Measurements from ENCODE around the gene CDADC1. TPM values are rescaled to one million over a fixed set of nuclear protein-coding genes. Genes with fewer than 3 reads are reported as not detected.

The CDADC1 gene
- total RNA-seq, 1 experiment from 2014 or later: 19.3 TPM

- DNase-seq: peak; percentile 89
- H3K9ac ChIP-seq (ENCODE audit: low read length): no peak overlapping the region
- no peaks in the 10 kb centered on the region for H3K79me2 ChIP-seq (ENCODE audit: low read length)
- peaks cover 31% of the 10 kb centered on the region for H3K4me1 ChIP-seq (ENCODE audit: low read length)
- H3K36me3 ChIP-seq (ENCODE audit: insufficient read depth, low read length): peaks cover 4% of the 10 kb centered on the region; the same call in 1 of the 2 replicates
- H3K4me2 ChIP-seq (ENCODE audit: low read depth, low read length, poor library complexity, severe bottlenecking): peak overlapping the region; percentile 23
- H3K9me3 ChIP-seq (ENCODE audit: low read length): no peaks in the 10 kb centered on the region
- peak overlapping the region; percentile 71 for H2AFZ ChIP-seq (ENCODE audit: low read length)
- no peaks in the 10 kb centered on the region for H4K20me1 ChIP-seq (ENCODE audit: insufficient read depth, low read depth, low read length)
- no peak overlapping the region for H3K4me3 ChIP-seq (ENCODE audit: low read length)
- no peaks in the 10 kb centered on the region for H3K27me3 ChIP-seq (ENCODE audit: low read length)
- peak overlapping the region; percentile 39 for H3K27ac ChIP-seq (ENCODE audit: low read length)
- no peaks in the 10 kb centered on the region for H3K9me2 ChIP-seq (replicated peaks; ENCODE audit: insufficient read depth, low read length)
Observed at GRCh38 chr13:49214917-49215376, 32.8 kb upstream of the CDADC1 start.

- H3K36me3 ChIP-seq (ENCODE audit: insufficient read depth, low read length): no peaks in the 10 kb centered on the region
Observed at GRCh38 chr13:49216334-49216733, 31.4 kb upstream of the CDADC1 start.

GRCh38 chr13:49217962-49218492, 29.7 kb upstream of the CDADC1 start:
- Histone ChIP-seq H3K79me2 (ENCODE audit: low read length) (no peaks in the 10 kb centered on the region), H3K36me3 (ENCODE audit: insufficient read depth, low read length) (no peaks in the 10 kb centered on the region)
- DNase-seq: no peak

More at GRCh38 chr13:49216334-49216733, 31.4 kb upstream of the CDADC1 start:
- H3K9ac ChIP-seq (ENCODE audit: low read length): no peak overlapping the region
- H3K27ac ChIP-seq (ENCODE audit: low read length): no peak overlapping the region
- no peak overlapping the region for H2AFZ ChIP-seq (ENCODE audit: low read length)
- peaks cover 31% of the 10 kb centered on the region for H3K4me1 ChIP-seq (ENCODE audit: low read length)
- no peak overlapping the region for H3K4me2 ChIP-seq (ENCODE audit: low read depth, low read length, poor library complexity, severe bottlenecking)
- no peaks in the 10 kb centered on the region for H3K9me2 ChIP-seq (replicated peaks; ENCODE audit: insufficient read depth, low read length)
- no peaks in the 10 kb centered on the region for H3K79me2 ChIP-seq (ENCODE audit: low read length)
- DNase-seq: no peak
- no peak overlapping the region for H3K4me3 ChIP-seq (ENCODE audit: low read length)
- no peaks in the 10 kb centered on the region for H4K20me1 ChIP-seq (ENCODE audit: insufficient read depth, low read depth, low read length)
- H3K27me3 ChIP-seq (ENCODE audit: low read length): no peaks in the 10 kb centered on the region
- H3K9me3 ChIP-seq (ENCODE audit: low read length): no peaks in the 10 kb centered on the region

GRCh38 chr13:49218493-49219051, 29.2 kb upstream of the CDADC1 start:
- no peak overlapping the region for H2AFZ ChIP-seq (ENCODE audit: low read length)
- no peaks in the 10 kb centered on the region for H3K9me2 ChIP-seq (replicated peaks; ENCODE audit: insufficient read depth, low read length)
- H3K4me2 ChIP-seq (ENCODE audit: low read depth, low read length, poor library complexity, severe bottlenecking): no peak overlapping the region
- no peaks in the 10 kb centered on the region for H3K36me3 ChIP-seq (ENCODE audit: insufficient read depth, low read length)
- H3K27ac ChIP-seq (ENCODE audit: low read length): no peak overlapping the region
- H4K20me1 ChIP-seq (ENCODE audit: insufficient read depth, low read depth, low read length): no peaks in the 10 kb centered on the region
- no peak overlapping the region for H3K9ac ChIP-seq (ENCODE audit: low read length)
- H3K9me3 ChIP-seq (ENCODE audit: low read length): no peaks in the 10 kb centered on the region
- no peaks in the 10 kb centered on the region for H3K79me2 ChIP-seq (ENCODE audit: low read length)
- H3K27me3 ChIP-seq (ENCODE audit: low read length): no peaks in the 10 kb centered on the region
- H3K4me3 ChIP-seq (ENCODE audit: low read length): no peak overlapping the region
- peaks cover 23% of the 10 kb centered on the region for H3K4me1 ChIP-seq (ENCODE audit: low read length)
- no peak for DNase-seq

More at GRCh38 chr13:49217962-49218492, 29.7 kb upstream of the CDADC1 start:
- Histone ChIP-seq H3K9me2 (replicated peaks; ENCODE audit: insufficient read depth, low read length) (no peaks in the 10 kb centered on the region), H3K4me1 (ENCODE audit: low read length) (peaks cover 29% of the 10 kb centered on the region), H3K27ac (ENCODE audit: low read length) (no peak overlapping the region), H3K4me3 (ENCODE audit: low read length) (no peak overlapping the region), H3K9ac (ENCODE audit: low read length) (no peak overlapping the region), H3K27me3 (ENCODE audit: low read length) (no peaks in the 10 kb centered on the region), H3K9me3 (ENCODE audit: low read length) (no peaks in the 10 kb centered on the region), H2AFZ (ENCODE audit: low read length) (no peak overlapping the region), H3K4me2 (ENCODE audit: low read depth, low read length, poor library complexity, severe bottlenecking) (no peak overlapping the region), H4K20me1 (ENCODE audit: insufficient read depth, low read depth, low read length) (no peaks in the 10 kb centered on the region)

- H3K4me1 ChIP-seq (ENCODE audit: low read length): peaks cover 13% of the 10 kb centered on the region
- H4K20me1 ChIP-seq (ENCODE audit: insufficient read depth, low read depth, low read length): no peaks in the 10 kb centered on the region
- H3K27me3 ChIP-seq (ENCODE audit: low read length): no peaks in the 10 kb centered on the region
- H3K9me2 ChIP-seq (replicated peaks; ENCODE audit: insufficient read depth, low read length): no peaks in the 10 kb centered on the region
- no peak for DNase-seq
- H3K9ac ChIP-seq (ENCODE audit: low read length): no peak overlapping the region
- H3K27ac ChIP-seq (ENCODE audit: low read length): no peak overlapping the region
- H3K79me2 ChIP-seq (ENCODE audit: low read length): no peaks in the 10 kb centered on the region
- no peak overlapping the region for H2AFZ ChIP-seq (ENCODE audit: low read length)
- H3K36me3 ChIP-seq (ENCODE audit: insufficient read depth, low read length): no peaks in the 10 kb centered on the region
- no peak overlapping the region for H3K4me2 ChIP-seq (ENCODE audit: low read depth, low read length, poor library complexity, severe bottlenecking)
- no peaks in the 10 kb centered on the region for H3K9me3 ChIP-seq (ENCODE audit: low read length)
- H3K4me3 ChIP-seq (ENCODE audit: low read length): no peak overlapping the region
Observed at GRCh38 chr13:49219647-49220035, 28.1 kb upstream of the CDADC1 start.

- H4K20me1 ChIP-seq (ENCODE audit: insufficient read depth, low read depth, low read length): no peaks in the 10 kb centered on the region
- no peaks in the 10 kb centered on the region for H3K79me2 ChIP-seq (ENCODE audit: low read length)
- DNase-seq: no peak
- no peaks in the 10 kb centered on the region for H3K9me3 ChIP-seq (ENCODE audit: low read length)
- no peak within 1 kb of the TSS for H3K9ac ChIP-seq (ENCODE audit: low read length)
- no peaks in the 10 kb centered on the region for H3K9me2 ChIP-seq (replicated peaks; ENCODE audit: insufficient read depth, low read length)
- H3K4me3 ChIP-seq (ENCODE audit: low read length): no peak within 1 kb of the TSS
- no peak within 1 kb of the TSS for H2AFZ ChIP-seq (ENCODE audit: low read length)
- H3K4me1 ChIP-seq (ENCODE audit: low read length): peaks cover 7% of the 10 kb centered on the region
- H3K36me3 ChIP-seq (ENCODE audit: insufficient read depth, low read length): no peaks in the 10 kb centered on the region
- H3K27me3 ChIP-seq (ENCODE audit: low read length): no peaks in the 10 kb centered on the region
- no peak within 1 kb of the TSS for H3K27ac ChIP-seq (ENCODE audit: low read length)
- no peak within 1 kb of the TSS for H3K4me2 ChIP-seq (ENCODE audit: low read depth, low read length, poor library complexity, severe bottlenecking)
Observed at GRCh38 chr13:49220036-49220855, 27.5 kb upstream of the CDADC1 start, which contains the start of gene MLNR. TSS of gene MLNR (plus strand) at chr13:49220338. CDS start at chr13:49220338, 0 bp downstream.

- no peak overlapping the region for H3K4me3 ChIP-seq (ENCODE audit: low read length)
- no peaks in the 10 kb centered on the region for H3K36me3 ChIP-seq (ENCODE audit: insufficient read depth, low read length)
- H3K4me2 ChIP-seq (ENCODE audit: low read depth, low read length, poor library complexity, severe bottlenecking): no peak overlapping the region
- no peaks in the 10 kb centered on the region for H3K9me3 ChIP-seq (ENCODE audit: low read length)
- no peak overlapping the region for H3K27ac ChIP-seq (ENCODE audit: low read length)
- no peaks in the 10 kb centered on the region for H4K20me1 ChIP-seq (ENCODE audit: insufficient read depth, low read depth, low read length)
- H3K4me1 ChIP-seq (ENCODE audit: low read length): peaks cover 5% of the 10 kb centered on the region
- DNase-seq: no peak
- no peak overlapping the region for H2AFZ ChIP-seq (ENCODE audit: low read length)
- H3K79me2 ChIP-seq (ENCODE audit: low read length): no peaks in the 10 kb centered on the region
- H3K9ac ChIP-seq (ENCODE audit: low read length): no peak overlapping the region
- no peaks in the 10 kb centered on the region for H3K9me2 ChIP-seq (replicated peaks; ENCODE audit: insufficient read depth, low read length)
- H3K27me3 ChIP-seq (ENCODE audit: low read length): no peaks in the 10 kb centered on the region
Observed at GRCh38 chr13:49220856-49221589, 26.7 kb upstream of the CDADC1 start.

GRCh38 chr13:49221590-49221965, 26.1 kb upstream of the CDADC1 start:
- H3K9ac ChIP-seq (ENCODE audit: low read length): no peak overlapping the region
- H3K9me3 ChIP-seq (ENCODE audit: low read length): no peaks in the 10 kb centered on the region
- no peaks in the 10 kb centered on the region for H3K36me3 ChIP-seq (ENCODE audit: insufficient read depth, low read length)
- H4K20me1 ChIP-seq (ENCODE audit: insufficient read depth, low read depth, low read length): no peaks in the 10 kb centered on the region
- no peak overlapping the region for H3K27ac ChIP-seq (ENCODE audit: low read length)
- H3K4me2 ChIP-seq (ENCODE audit: low read depth, low read length, poor library complexity, severe bottlenecking): no peak overlapping the region
- H3K27me3 ChIP-seq (ENCODE audit: low read length): no peaks in the 10 kb centered on the region
- no peaks in the 10 kb centered on the region for H3K79me2 ChIP-seq (ENCODE audit: low read length)
- no peak overlapping the region for H3K4me3 ChIP-seq (ENCODE audit: low read length)
- H2AFZ ChIP-seq (ENCODE audit: low read length): no peak overlapping the region
- H3K4me1 ChIP-seq (ENCODE audit: low read length): peaks cover 5% of the 10 kb centered on the region
- no peaks in the 10 kb centered on the region for H3K9me2 ChIP-seq (replicated peaks; ENCODE audit: insufficient read depth, low read length)
- DNase-seq: no peak
